HCT116 (cell line): ENCODE measurements around the gene PRPF40A. TPM values are rescaled to one million over a fixed set of nuclear protein-coding genes. Genes with fewer than 3 reads are reported as not detected.
"Not testable (repeated sequence)": the region's sequence is repeated elsewhere in the genome, so short reads cannot be mapped to it uniquely, and the experiment has no call there.

Experiments used
- ATAC-seq: fragments of 200-7000 bp; cut with Tn5 transposase; 2 replicates; pipeline ENCODE4 v1.9.1; 2020; ENCODE audit warnings: mild to moderate bottlenecking, moderate library complexity
- BruUV-seq: library from RNA; stranded (reverse); fragments of 400-500 nt; replicated peaks from 2 replicates; lab custom pipeline; 2021; lab: Mats Ljungman, UMichigan
- CTCF ChIA-PET: fragments of 300-600 bp; sonication (Branson Sonifier 250); formaldehyde crosslinking; loops from one replicate; lab custom pipeline; 2021; ENCODE audit warnings: antibody characterized with exemption; lab: Charles Lee
- POLR2A ChIA-PET: fragments of 300-600, 350-600 bp; sonication (Branson Sonifier 250); formaldehyde crosslinking; loops from one replicate; lab custom pipeline; 2021; ENCODE audit warnings: antibody characterized with exemption; lab: Charles Lee
- RAD21 ChIA-PET, 2 experiments: fragments of 300-600 bp; sonication (Branson Sonifier 250); formaldehyde crosslinking; loops; one replicate each; lab custom pipeline; 2023; ENCODE audit warnings: low total read pairs in 2 of 2; ENCODE audit not compliant: uncharacterized antibody in 2 of 2, unreplicated experiment in 2 of 2, low non-redundant PET in 1 of 2; lab: Charles Lee
- DNase-seq: peaks from one replicate; pipeline ENCODE4 v3.0.0-alpha.2; 2010; ENCODE audit warnings: low read depth, low spot score
- H2AFZ ChIP-seq: fragments of 200-600 bp; shearing (Covaris generic), sonication (generic); 2 replicates; pipeline ENCODE4 v1.6.1; 2017; ENCODE audit warnings: low read depth, mixed run types, mixed read lengths, antibody characterized with exemption, low read length; ENCODE audit not compliant: poor library complexity, severe bottlenecking
- H3K27ac ChIP-seq: 2 replicates; pipeline ENCODE4 v1.5.1; 2012; ENCODE audit warnings: low read depth, low read length
- H3K27me3 ChIP-seq: fragments of 200-600 bp; sonication (generic); 2 replicates; pipeline ENCODE4 v1.6.1; 2016; ENCODE audit warnings: mixed run types, low read length, mixed read lengths; ENCODE audit not compliant: insufficient read depth
- H3K36me3 ChIP-seq, 2 experiments: fragments of 200-500 bp in 1 of 2; fragments of 200-600 bp in 1 of 2; sonication (Bioruptor generic) in 1 of 2; sonication (generic) in 1 of 2; 2 replicates each; pipeline versions ENCODE4 v1.5.1 to v1.6.1; 2014 to 2016; ENCODE audit warnings: low read length in 2 of 2, inconsistent platforms in 1 of 2, mixed read lengths in 1 of 2, mixed run types in 1 of 2; ENCODE audit not compliant: insufficient read depth in 2 of 2, control insufficient read depth in 1 of 2
- H3K4me1 ChIP-seq, 2 experiments: fragments of 200-600 bp in 1 of 2; sonication (generic) in 1 of 2; 2 replicates each; pipeline versions ENCODE4 v1.5.1 to v1.6.1; 2012 to 2017; ENCODE audit warnings: low read length in 2 of 2, inconsistent platforms in 1 of 2, mild to moderate bottlenecking in 1 of 2, mixed read lengths in 1 of 2, mixed run types in 1 of 2, moderate library complexity in 1 of 2; ENCODE audit not compliant: insufficient read depth in 2 of 2, control insufficient read depth in 1 of 2
- H3K4me2 ChIP-seq: fragments of 200-600 bp; sonication (generic); 2 replicates; pipeline ENCODE4 v1.6.1; 2017; ENCODE audit warnings: mixed run types, low read length, mixed read lengths
- H3K4me3 ChIP-seq, 2 experiments: fragments of 200-600 bp in 1 of 2; sonication (generic) in 1 of 2; replicated peaks in 1 of 2; 2 replicates each; pipeline ENCODE4 v1.5.1; 2011 to 2016; ENCODE audit warnings: low read length in 2 of 2, control low read depth in 1 of 2, low read depth in 1 of 2, mild to moderate bottlenecking in 1 of 2, mixed read lengths in 1 of 2, mixed run types in 1 of 2
- H3K79me2 ChIP-seq: fragments of 200-600 bp; sonication (generic); 2 replicates; pipeline ENCODE4 v1.6.1; 2017; ENCODE audit warnings: mild to moderate bottlenecking, mixed run types, low read length, moderate library complexity, mixed read lengths; ENCODE audit not compliant: insufficient read depth
- H3K9ac ChIP-seq: fragments of 200-600 bp; sonication (generic); 2 replicates; pipeline ENCODE4 v1.6.1; 2016; ENCODE audit warnings: low read length, mixed read lengths
- H3K9me2 ChIP-seq: fragments of 200-600 bp; sonication (generic), shearing (Covaris generic); 2 replicates; pipeline ENCODE4 v1.6.1; 2017; ENCODE audit warnings: mixed run types, mild to moderate bottlenecking, moderate library complexity; ENCODE audit not compliant: insufficient read depth
- H3K9me3 ChIP-seq, 2 experiments: fragments of 200-500 bp in 1 of 2; fragments of 200-600 bp in 1 of 2; sonication (Bioruptor generic) in 1 of 2; sonication (generic) in 1 of 2; 2 replicates each; pipeline ENCODE4 v1.6.1; 2014 to 2017; ENCODE audit warnings: low read length in 2 of 2, mixed read lengths in 2 of 2, inconsistent platforms in 1 of 2, low read depth in 1 of 2, mild to moderate bottlenecking in 1 of 2, mixed run types in 1 of 2, moderate library complexity in 1 of 2; ENCODE audit not compliant: control insufficient read depth in 1 of 2, insufficient read depth in 1 of 2
- H4K20me1 ChIP-seq: fragments of 200-600 bp; sonication (generic), shearing (Covaris generic); 2 replicates; pipeline ENCODE4 v1.6.1; 2017; ENCODE audit warnings: mixed run types, mild to moderate bottlenecking, moderate library complexity; ENCODE audit not compliant: insufficient read depth
- ATF3 ChIP-seq: IDR thresholded peaks from 2 replicates; pipeline ENCODE4 v1.6.1; 2012
- ELF1 ChIP-seq: IDR thresholded peaks from 2 replicates; pipeline ENCODE4 v1.6.1; 2012; ENCODE audit warnings: low read depth, borderline replicate concordance
- EZH2phosphoT487 ChIP-seq: fragments of 200-600 bp; IDR thresholded peaks from 2 replicates; pipeline ENCODE4 v1.6.1; 2018; ENCODE audit warnings: antibody characterized with exemption, borderline replicate concordance
- MAX ChIP-seq: IDR thresholded peaks from 2 replicates; pipeline ENCODE4 v1.6.1; 2012
- TCF7L2 ChIP-seq: IDR thresholded peaks from 2 replicates; pipeline ENCODE4 v1.7.0; 2011; ENCODE audit warnings: borderline replicate concordance, inconsistent platforms; ENCODE audit not compliant: insufficient read depth, insufficient read length; ENCODE audit errors: extremely low read depth
- intact Hi-C: fragments of 100-400 bp; cut with micrococcal nuclease; formaldehyde crosslinking; loops from 2 replicates; pipeline ENCODE4 v1.10.0; 2022
- total RNA-seq: library from RNA; stranded (reverse); gene quantifications from one replicate; pipeline ENCODE4 v1.2.1, GENCODE V29; 2021; ENCODE audit not compliant: unreplicated experiment

The PRPF40A gene
- total RNA-seq, 1 experiment from 2014 or later = 171 TPM

GRCh38 chr2:152763651-152764050 is 46.4 kb upstream of the PRPF40A start:
- POLR2A ChIA-PET = no interaction called here
- H3K9me2 ChIP-seq = no peaks in the 10 kb centered on the region
- H4K20me1 ChIP-seq = no peaks in the 10 kb centered on the region
- H3K27me3 ChIP-seq = no peaks in the 10 kb centered on the region
- H3K79me2 ChIP-seq = no peaks in the 10 kb centered on the region
- peaks cover 0 to 5% of the 10 kb centered on the region in 2 experiments; a peak in 1 of 4 replicates for H3K36me3 ChIP-seq
- no peak overlapping the region for H3K4me2 ChIP-seq
- no peaks in the 10 kb centered on the region for H3K9me3 ChIP-seq
- H3K4me3 ChIP-seq = no peak overlapping the region
- CTCF ChIA-PET = no interaction called here
- DNase-seq (no peak), ATAC-seq (no peak)
- no peak overlapping the region for H2AFZ ChIP-seq
- no peak overlapping the region for H3K27ac ChIP-seq
- TF ChIP-seq TCF7L2 = no peak
- TF ChIP-seq EZH2phosphoT487 = no peak
- intact Hi-C loops = no loop called here
- BruUV-seq = no TSS peak
- RAD21 ChIA-PET = no interaction called here
- no peaks in the 10 kb centered on the region for H3K4me1 ChIP-seq
- H3K9ac ChIP-seq = no peak overlapping the region

- H3K27ac ChIP-seq, H3K4me2 ChIP-seq, intact Hi-C loops, H4K20me1 ChIP-seq, H3K79me2 ChIP-seq, BruUV-seq, ATAC-seq, H3K4me1 ChIP-seq, H3K9me2 ChIP-seq, CTCF ChIA-PET, DNase-seq, H2AFZ ChIP-seq, H3K27me3 ChIP-seq, H3K9me3 ChIP-seq, H3K36me3 ChIP-seq, POLR2A ChIA-PET, RAD21 ChIA-PET, H3K9ac ChIP-seq, H3K4me3 ChIP-seq: not testable (repeated sequence)
Measured at GRCh38 chr2:152763208-152763607, 45.9 kb upstream of the PRPF40A start.

- RAD21 ChIA-PET = no interaction called here
- no peak overlapping the region for H2AFZ ChIP-seq
- H3K4me2 ChIP-seq = no peak overlapping the region
- POLR2A ChIA-PET = no interaction called here
- no peak overlapping the region for H3K4me3 ChIP-seq
- H3K27ac ChIP-seq = no peak overlapping the region
- TF ChIP-seq MAX = no peak
- TF ChIP-seq ELF1 = no peak
- TF ChIP-seq ATF3 = no peak
- TF ChIP-seq, all 23 proteins: peak for 0
- Histone ChIP-seq H4K20me1 (no peaks in the 10 kb centered on the region), H3K36me3 (peaks cover 0 to 5% of the 10 kb centered on the region in 2 experiments; a peak in 1 of 4 replicates), H3K79me2 (no peaks in the 10 kb centered on the region), H3K9ac (no peak overlapping the region), H3K4me1 (no peaks in the 10 kb centered on the region), H3K27me3 (no peaks in the 10 kb centered on the region), H3K9me3 (no peaks in the 10 kb centered on the region), H3K9me2 (no peaks in the 10 kb centered on the region)
- DNase-seq (no peak), ATAC-seq (no peak)
- intact Hi-C loops = no loop called here
- CTCF ChIA-PET = no interaction called here
- BruUV-seq = no TSS peak
Measured at GRCh38 chr2:152762202-152762601, 44.9 kb upstream of the PRPF40A start.
